Endothelial cell of umbilical vein (primary cell): ENCODE results near the gene HLA-DQA1.

Experiments used
- CTCF ChIP-seq, 2 donors: IDR thresholded peaks; 1 replicate in 1 of 2; 2 replicates in 1 of 2; pipeline ENCODE4 v1.5.1; 2011; ENCODE audit warnings: low read length in 2 of 2, mild to moderate bottlenecking in 2 of 2, moderate library complexity in 2 of 2, control low read depth in 1 of 2, inconsistent platforms in 1 of 2, low read depth in 1 of 2; ENCODE audit not compliant: insufficient read depth in 1 of 2; ENCODE audit errors: extremely low read depth in 1 of 2
- EZH2 ChIP-seq: IDR thresholded peaks from 2 replicates; pipeline ENCODE4 v1.6.1; 2012; ENCODE audit warnings: borderline replicate concordance, low read depth, mild to moderate bottlenecking, moderate library complexity, low read length, inconsistent platforms; ENCODE audit not compliant: severe bottlenecking
- GATA2 ChIP-seq: IDR thresholded peaks from 2 replicates; pipeline ENCODE4 v1.7.0; 2011; ENCODE audit warnings: low read depth, mild to moderate bottlenecking, moderate library complexity, mixed read lengths, low read length; ENCODE audit not compliant: insufficient read length, insufficient read depth
- MAX ChIP-seq: IDR thresholded peaks from 2 replicates; pipeline ENCODE4 v1.6.1; 2011; ENCODE audit not compliant: insufficient read depth, insufficient read length
- POLR2A ChIP-seq: IDR thresholded peaks from 2 replicates; pipeline ENCODE4 v1.6.1; 2012; ENCODE audit warnings: low read depth, mild to moderate bottlenecking, control low read depth, low read length
- POLR2AphosphoS5 ChIP-seq: IDR thresholded peaks from 2 replicates; pipeline ENCODE4 v1.6.1; 2012; ENCODE audit warnings: low read depth, mild to moderate bottlenecking, control low read depth, low read length, moderate library complexity; ENCODE audit not compliant: insufficient read depth

GRCh38 chr6:32607988-32608298, 29.3 kb upstream of the HLA-DQA1 start:
- no peak for TF ChIP-seq CTCF (IDR thresholded peaks at IDR 0.05; ENCODE audit: extremely low read depth in 1 of 2, insufficient read depth in 1 of 2, low read depth in 1 of 2, low read length in 2 of 2)
- TF ChIP-seq EZH2: no peak
- no peak for TF ChIP-seq MAX
- no peak for TF ChIP-seq POLR2AphosphoS5
- no peak for TF ChIP-seq POLR2A
- no peak for TF ChIP-seq GATA2
